Measurements from ENCODE around the gene C1orf232. TPM values are rescaled to one million over a fixed set of nuclear protein-coding genes. Genes with fewer than 3 reads are reported as not detected.

C1orf232 gene
- total and polyA plus RNA-seq, 9 of the 15 experiments (the other 6 are each of a cell fraction or from before 2014, with no cell fraction given): not detected

GRCh38 chr1:26161415-26162219 lies 7.1 kb downstream of the C1orf232 start (continued):
- no peak for TF ChIP-seq PHTF2 (CRISPR knock-in tag; IDR thresholded peaks at IDR 0.05)
- TF ChIP-seq, protein P1, sequence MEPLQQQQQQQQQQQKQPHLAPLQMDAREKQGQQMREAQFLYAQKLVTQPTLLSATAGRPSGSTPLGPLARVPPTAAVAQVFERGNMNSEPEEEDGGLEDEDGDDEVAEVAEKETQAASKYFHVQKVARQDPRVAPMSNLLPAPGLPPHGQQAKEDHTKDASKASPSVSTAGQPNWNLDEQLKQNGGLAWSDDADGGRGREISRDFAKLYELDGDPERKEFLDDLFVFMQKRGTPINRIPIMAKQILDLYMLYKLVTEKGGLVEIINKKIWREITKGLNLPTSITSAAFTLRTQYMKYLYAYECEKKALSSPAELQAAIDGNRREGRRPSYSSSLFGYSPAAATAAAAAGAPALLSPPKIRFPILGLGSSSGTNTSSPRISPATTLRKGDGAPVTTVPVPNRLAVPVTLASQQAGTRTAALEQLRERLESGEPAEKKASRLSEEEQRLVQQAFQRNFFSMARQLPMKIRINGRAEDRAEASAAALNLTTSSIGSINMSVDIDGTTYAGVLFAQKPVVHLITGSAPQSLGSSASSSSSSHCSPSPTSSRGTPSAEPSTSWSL (CRISPR knock-in tag; IDR thresholded peaks at IDR 0.05; ENCODE audit: borderline replicate concordance): no peak
- TF ChIP-seq, protein P2, sequence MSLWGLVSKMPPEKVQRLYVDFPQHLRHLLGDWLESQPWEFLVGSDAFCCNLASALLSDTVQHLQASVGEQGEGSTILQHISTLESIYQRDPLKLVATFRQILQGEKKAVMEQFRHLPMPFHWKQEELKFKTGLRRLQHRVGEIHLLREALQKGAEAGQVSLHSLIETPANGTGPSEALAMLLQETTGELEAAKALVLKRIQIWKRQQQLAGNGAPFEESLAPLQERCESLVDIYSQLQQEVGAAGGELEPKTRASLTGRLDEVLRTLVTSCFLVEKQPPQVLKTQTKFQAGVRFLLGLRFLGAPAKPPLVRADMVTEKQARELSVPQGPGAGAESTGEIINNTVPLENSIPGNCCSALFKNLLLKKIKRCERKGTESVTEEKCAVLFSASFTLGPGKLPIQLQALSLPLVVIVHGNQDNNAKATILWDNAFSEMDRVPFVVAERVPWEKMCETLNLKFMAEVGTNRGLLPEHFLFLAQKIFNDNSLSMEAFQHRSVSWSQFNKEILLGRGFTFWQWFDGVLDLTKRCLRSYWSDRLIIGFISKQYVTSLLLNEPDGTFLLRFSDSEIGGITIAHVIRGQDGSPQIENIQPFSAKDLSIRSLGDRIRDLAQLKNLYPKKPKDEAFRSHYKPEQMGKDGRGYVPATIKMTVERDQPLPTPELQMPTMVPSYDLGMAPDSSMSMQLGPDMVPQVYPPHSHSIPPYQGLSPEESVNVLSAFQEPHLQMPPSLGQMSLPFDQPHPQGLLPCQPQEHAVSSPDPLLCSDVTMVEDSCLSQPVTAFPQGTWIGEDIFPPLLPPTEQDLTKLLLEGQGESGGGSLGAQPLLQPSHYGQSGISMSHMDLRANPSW (CRISPR knock-in tag; IDR thresholded peaks at IDR 0.05): peak; percentile 66; the same call in 1 of the 2 replicates
- peak; percentile 38; the same call in 1 of the 2 replicates for TF ChIP-seq ZBTB40 (IDR thresholded peaks at IDR 0.05)
- TF ChIP-seq ZBTB40 (CRISPR knock-in tag; IDR thresholded peaks at IDR 0.05): no peak
- no peak for TF ChIP-seq ARID3A (IDR thresholded peaks at IDR 0.05; ENCODE audit: borderline replicate concordance, low read depth, low read length)
